ENCODE data around the gene KCTD13. TPM values are rescaled to one million over a fixed set of nuclear protein-coding genes. Genes with fewer than 3 reads are reported as not detected.
"Not testable (repeated sequence)": the region's sequence is repeated elsewhere in the genome, so short reads cannot be mapped to it uniquely, and the experiment has no call there.

Gene KCTD13
- polyA plus RNA-seq, 1 of the 3 experiments (the other 2 are of a cell fraction): 31.0 TPM

- H3K9me3 ChIP-seq; H4K20me1 ChIP-seq (ENCODE audit: insufficient read depth); H3K4me1 ChIP-seq (ENCODE audit: control insufficient read depth in 1 of 2, insufficient read depth in 2 of 2, low read depth in 1 of 2, low read length in 1 of 2); H3K79me2 ChIP-seq (ENCODE audit: insufficient read depth); H3K27me3 ChIP-seq (ENCODE audit: insufficient read depth); H3K4me2 ChIP-seq; DNase-seq; H3K27ac ChIP-seq (ENCODE audit: low read depth in 2 of 2, low read length in 1 of 2); H3K4me3 ChIP-seq (ENCODE audit: low read depth in 2 of 2, low read length in 1 of 2); H2AFZ ChIP-seq (ENCODE audit: low read depth); H3K9ac ChIP-seq; H3K9me2 ChIP-seq; H3K36me3 ChIP-seq (replicated peaks in 1 of 2; ENCODE audit: control insufficient read depth in 1 of 2, insufficient read depth in 2 of 2, low read length in 1 of 2): not testable (repeated sequence)
- CTCF ChIA-PET: interaction anchor here (0.8 kb wide), 1 partner anchor 55 kb away, joined by 3 read pairs; no protein-coding TSS in a partner anchor
- WGBS (ENCODE audit: low lambda C conversion rate): 76% methylated on average over 6 of the region's 6 CpGs
- POLR2A ChIA-PET: interaction anchor here (2.6 kb wide), 1 partner anchor 9 kb away, joined by 12 read pairs; the partner anchor contains the start of genes ASPHD1 and SEZ6L2
- H3F3A ChIP-seq (replicated peaks; ENCODE audit: insufficient read depth): peaks cover 17% of the 10 kb centered on the region
Measured at GRCh38 chr16:29909851-29910250, 16.2 kb downstream of the KCTD13 start.

- no peaks in the 10 kb centered on the region for H3K27me3 ChIP-seq (ENCODE audit: insufficient read depth)
- ChIA-PET POLR2A (interaction anchor here (0.9 kb wide), 1 partner anchor 17 kb away, joined by 3 read pairs; no protein-coding TSS in a partner anchor), CTCF (interaction anchor here (0.8 kb wide), 1 partner anchor 55 kb away, joined by 3 read pairs; no protein-coding TSS in a partner anchor)
- H2AFZ ChIP-seq (ENCODE audit: low read depth): no peak overlapping the region
- 78% methylated on average over 2 of the region's 2 CpGs for WGBS (ENCODE audit: low lambda C conversion rate)
- H3K27ac ChIP-seq (ENCODE audit: low read depth in 2 of 2, low read length in 1 of 2): peak overlapping the region in 1 of 2 experiments; percentile 9; a peak in 1 of 4 replicates
- no peak overlapping the region for H3K9ac ChIP-seq
- no peaks in the 10 kb centered on the region for H3K9me2 ChIP-seq
- TF ChIP-seq TCF12 (IDR thresholded peaks at IDR 0.05): no peak
- TF ChIP-seq, protein P1, sequence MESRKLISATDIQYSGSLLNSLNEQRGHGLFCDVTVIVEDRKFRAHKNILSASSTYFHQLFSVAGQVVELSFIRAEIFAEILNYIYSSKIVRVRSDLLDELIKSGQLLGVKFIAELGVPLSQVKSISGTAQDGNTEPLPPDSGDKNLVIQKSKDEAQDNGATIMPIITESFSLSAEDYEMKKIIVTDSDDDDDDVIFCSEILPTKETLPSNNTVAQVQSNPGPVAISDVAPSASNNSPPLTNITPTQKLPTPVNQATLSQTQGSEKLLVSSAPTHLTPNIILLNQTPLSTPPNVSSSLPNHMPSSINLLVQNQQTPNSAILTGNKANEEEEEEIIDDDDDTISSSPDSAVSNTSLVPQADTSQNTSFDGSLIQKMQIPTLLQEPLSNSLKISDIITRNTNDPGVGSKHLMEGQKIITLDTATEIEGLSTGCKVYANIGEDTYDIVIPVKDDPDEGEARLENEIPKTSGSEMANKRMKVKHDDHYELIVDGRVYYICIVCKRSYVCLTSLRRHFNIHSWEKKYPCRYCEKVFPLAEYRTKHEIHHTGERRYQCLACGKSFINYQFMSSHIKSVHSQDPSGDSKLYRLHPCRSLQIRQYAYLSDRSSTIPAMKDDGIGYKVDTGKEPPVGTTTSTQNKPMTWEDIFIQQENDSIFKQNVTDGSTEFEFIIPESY (IDR thresholded peaks at IDR 0.05; ENCODE audit: borderline replicate concordance, low read depth): no peak
- no peak for TF ChIP-seq ELF1 (IDR thresholded peaks at IDR 0.05)
- TF ChIP-seq POLR2AphosphoS5 (IDR thresholded peaks at IDR 0.05; ENCODE audit: low read depth, low read length): no peak
- no peak for TF ChIP-seq SIN3A (IDR thresholded peaks at IDR 0.05; ENCODE audit: borderline replicate concordance, low read depth, low read length)
- no peak for TF ChIP-seq RFX5 (IDR thresholded peaks at IDR 0.05; ENCODE audit: low read length)
- TF ChIP-seq, protein P2, sequence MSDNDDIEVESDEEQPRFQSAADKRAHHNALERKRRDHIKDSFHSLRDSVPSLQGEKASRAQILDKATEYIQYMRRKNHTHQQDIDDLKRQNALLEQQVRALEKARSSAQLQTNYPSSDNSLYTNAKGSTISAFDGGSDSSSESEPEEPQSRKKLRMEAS (IDR thresholded peaks at IDR 0.05; ENCODE audit: low read depth): no peak
- no peak for TF ChIP-seq FOXM1 (IDR thresholded peaks at IDR 0.05; ENCODE audit: low read depth)
- TF ChIP-seq NFIC (IDR thresholded peaks at IDR 0.05; ENCODE audit: borderline replicate concordance): no peak
- no peak for TF ChIP-seq NRF1 (IDR thresholded peaks at IDR 0.05; ENCODE audit: low read depth, low read length)
- TF ChIP-seq MEF2A (IDR thresholded peaks at IDR 0.05; ENCODE audit: borderline replicate concordance, low read depth): no peak
- H3K4me2 ChIP-seq: no peak overlapping the region
- H3K9me3 ChIP-seq: no peaks in the 10 kb centered on the region
- H3K4me3 ChIP-seq (ENCODE audit: low read depth in 2 of 2, low read length in 1 of 2): no peak overlapping the region
- no peaks in the 10 kb centered on the region for H4K20me1 ChIP-seq (ENCODE audit: insufficient read depth)
- peaks cover 3 to 6% of the 10 kb centered on the region in 2 experiments for H3K36me3 ChIP-seq (replicated peaks in 1 of 2; ENCODE audit: control insufficient read depth in 1 of 2, insufficient read depth in 2 of 2, low read length in 1 of 2)
- H3F3A ChIP-seq (replicated peaks; ENCODE audit: insufficient read depth): peaks cover 17% of the 10 kb centered on the region
- DNase-seq: no peak
- no peaks in the 10 kb centered on the region for H3K4me1 ChIP-seq (ENCODE audit: control insufficient read depth in 1 of 2, insufficient read depth in 2 of 2, low read depth in 1 of 2, low read length in 1 of 2)
- peaks cover 5% of the 10 kb centered on the region; the same call in 1 of the 2 replicates for H3K79me2 ChIP-seq (ENCODE audit: insufficient read depth)
Measured at GRCh38 chr16:29909391-29909790, 16.6 kb downstream of the KCTD13 start.

All from SK-N-SH (cell line).